Measurements from ENCODE around the gene HSP90AB1. TPM values are rescaled to one million over a fixed set of nuclear protein-coding genes. Genes with fewer than 3 reads are reported as not detected.

Gene HSP90AB1
- total and polyA plus RNA-seq, 9 of the 15 experiments (the other 6 are each of a cell fraction or from before 2014, with no cell fraction given), result 1,780 to 3,358 (median 2,262) TPM

GRCh38 chr6:44255105-44255808 is 8.4 kb downstream of the HSP90AB1 start (continued):
- TF ChIP-seq, protein P1, sequence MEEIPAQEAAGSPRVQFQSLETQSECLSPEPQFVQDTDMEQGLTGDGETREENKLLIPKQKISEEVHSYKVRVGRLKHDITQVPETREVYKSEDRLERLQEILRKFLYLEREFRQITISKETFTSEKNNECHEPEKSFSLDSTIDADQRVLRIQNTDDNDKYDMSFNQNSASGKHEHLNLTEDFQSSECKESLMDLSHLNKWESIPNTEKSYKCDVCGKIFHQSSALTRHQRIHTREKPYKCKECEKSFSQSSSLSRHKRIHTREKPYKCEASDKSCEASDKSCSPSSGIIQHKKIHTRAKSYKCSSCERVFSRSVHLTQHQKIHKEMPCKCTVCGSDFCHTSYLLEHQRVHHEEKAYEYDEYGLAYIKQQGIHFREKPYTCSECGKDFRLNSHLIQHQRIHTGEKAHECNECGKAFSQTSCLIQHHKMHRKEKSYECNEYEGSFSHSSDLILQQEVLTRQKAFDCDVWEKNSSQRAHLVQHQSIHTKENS (CRISPR knock-in tag; IDR thresholded peaks at IDR 0.05), result no peak
- no peak; the same call in 1 of the 2 replicates for TF ChIP-seq NCOR1 (IDR thresholded peaks at IDR 0.05)
- no peak; the same call in 1 of the 2 replicates for TF ChIP-seq CBFA2T2 (conservative IDR thresholded peaks at IDR 0.05)
- no peak for TF ChIP-seq BDP1 (IDR thresholded peaks at IDR 0.05; ENCODE audit: insufficient read depth, insufficient read length)
- no peak for TF ChIP-seq JUNB (CRISPR knock-in tag; conservative IDR thresholded peaks at IDR 0.05)
- peak in 1 of 2 experiments; percentile 49; a peak in 2 of 4 replicates for TF ChIP-seq KDM1A (IDR thresholded peaks at IDR 0.05)
- no peak for TF ChIP-seq TRIM28 (IDR thresholded peaks at IDR 0.05)
- no peak for TF ChIP-seq TAL1 (IDR thresholded peaks at IDR 0.05)
- 0 out of 4 replicates have a peak, but pooled peaks of 1 of the 2 experiments have one; percentile 63 for TF ChIP-seq FOXA3 (CRISPR knock-in tag; conservative IDR thresholded peaks at IDR 0.05 in 1 of 2, IDR thresholded peaks at IDR 0.05 in 1 of 2)
- no peak for TF ChIP-seq GTF2A2 (tag; IDR thresholded peaks at IDR 0.05)
- no peak for TF ChIP-seq ZNF274 (IDR thresholded peaks at IDR 0.05; ENCODE audit: borderline replicate concordance, low read depth, low read length)
- peak; percentile 15 for TF ChIP-seq POLR2B (IDR thresholded peaks at IDR 0.05; ENCODE audit: low read depth, partially characterized antibody)
- 0 out of 2 replicates have a peak, but pooled peaks have one; percentile 25 for TF ChIP-seq CGGBP1 (CRISPR knock-in tag; IDR thresholded peaks at IDR 0.05)
- TF ChIP-seq FIP1L1 (IDR thresholded peaks at IDR 0.05; ENCODE audit: low read depth, low read length, poor library complexity, severe bottlenecking), result peak; percentile 76
- TF ChIP-seq ZNF23 (CRISPR knock-in tag; IDR thresholded peaks at IDR 0.05), result no peak
- TF ChIP-seq THAP12 (CRISPR knock-in tag; IDR thresholded peaks at IDR 0.05), result no peak
- TF ChIP-seq NFXL1 (CRISPR knock-in tag; IDR thresholded peaks at IDR 0.05), result no peak
- TF ChIP-seq ARID3A (IDR thresholded peaks at IDR 0.05; ENCODE audit: borderline replicate concordance, low read depth, low read length), result no peak
- TF ChIP-seq HMGXB4 (CRISPR knock-in tag; IDR thresholded peaks at IDR 0.05), result 0 out of 2 replicates have a peak, but pooled peaks have one; percentile 27
- no peak for TF ChIP-seq MYNN (IDR thresholded peaks at IDR 0.05)
- no peak for TF ChIP-seq MYNN (CRISPR knock-in tag; IDR thresholded peaks at IDR 0.05)
- TF ChIP-seq THRAP3 (IDR thresholded peaks at IDR 0.05; ENCODE audit: borderline replicate concordance), result peak; percentile 10; the same call in 1 of the 2 replicates

All from K562 (cell line).